Panc1 (cell line): ENCODE data around the gene LY6G6C.

Source experiments
- POLR2AphosphoS5 ChIP-seq: IDR thresholded peaks from 2 replicates; pipeline ENCODE4 v1.6.1; 2012; ENCODE audit warnings: mild to moderate bottlenecking, low read depth, low read length, moderate library complexity
- SIN3A ChIP-seq: IDR thresholded peaks from 2 replicates; pipeline ENCODE4 v1.6.1; 2012; ENCODE audit warnings: low read depth, mild to moderate bottlenecking, low read length, moderate library complexity, borderline replicate concordance; ENCODE audit not compliant: insufficient read depth
- TCF7L2 ChIP-seq: IDR thresholded peaks from 2 replicates; pipeline ENCODE4 v1.6.1; 2011; ENCODE audit warnings: mild to moderate bottlenecking, low read depth, low read length, inconsistent platforms
- TF ChIP-seq, protein P1 (sequence below): fragments of 450-650 bp; IDR thresholded peaks from 2 replicates; pipeline ENCODE4 v1.5.1; 2017; ENCODE audit warnings: mild to moderate bottlenecking
- TF ChIP-seq, protein P2 (sequence below), 2 experiments: IDR thresholded peaks; 2 replicates each; pipeline ENCODE4 v1.6.1; 2011 to 2012; ENCODE audit warnings: low read depth in 2 of 2, control low read depth in 1 of 2, low read length in 1 of 2, mild to moderate bottlenecking in 1 of 2, moderate library complexity in 1 of 2; ENCODE audit not compliant: insufficient read depth in 1 of 2

DNA sequence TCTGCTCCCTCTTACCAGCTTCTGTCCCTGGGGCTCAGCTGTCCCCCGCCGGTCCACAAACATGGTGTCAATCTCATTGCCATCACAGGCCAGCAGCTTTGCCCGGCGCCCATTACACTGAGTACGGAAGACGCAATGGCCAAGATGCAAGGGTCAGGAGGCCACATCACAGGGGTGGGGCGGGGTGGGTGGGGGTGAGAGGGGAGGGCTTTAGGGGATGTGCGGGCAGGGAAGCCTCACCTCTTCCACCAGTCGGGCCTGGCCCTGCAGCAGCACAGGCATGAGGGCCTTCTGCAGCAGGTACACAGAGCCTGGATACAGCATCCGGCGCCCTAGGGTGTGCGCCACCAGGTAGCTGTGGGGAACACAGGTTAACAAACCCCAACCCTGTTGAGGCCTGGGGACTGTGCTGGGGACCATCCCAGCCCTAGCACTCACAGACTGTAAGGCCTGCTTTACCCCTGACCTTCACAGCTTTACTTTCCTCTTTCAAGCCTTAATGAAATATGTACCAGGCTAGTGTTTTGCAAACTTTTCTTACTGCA, 29.9 kb downstream of the LY6G6C start:
- TF ChIP-seq, protein P1, sequence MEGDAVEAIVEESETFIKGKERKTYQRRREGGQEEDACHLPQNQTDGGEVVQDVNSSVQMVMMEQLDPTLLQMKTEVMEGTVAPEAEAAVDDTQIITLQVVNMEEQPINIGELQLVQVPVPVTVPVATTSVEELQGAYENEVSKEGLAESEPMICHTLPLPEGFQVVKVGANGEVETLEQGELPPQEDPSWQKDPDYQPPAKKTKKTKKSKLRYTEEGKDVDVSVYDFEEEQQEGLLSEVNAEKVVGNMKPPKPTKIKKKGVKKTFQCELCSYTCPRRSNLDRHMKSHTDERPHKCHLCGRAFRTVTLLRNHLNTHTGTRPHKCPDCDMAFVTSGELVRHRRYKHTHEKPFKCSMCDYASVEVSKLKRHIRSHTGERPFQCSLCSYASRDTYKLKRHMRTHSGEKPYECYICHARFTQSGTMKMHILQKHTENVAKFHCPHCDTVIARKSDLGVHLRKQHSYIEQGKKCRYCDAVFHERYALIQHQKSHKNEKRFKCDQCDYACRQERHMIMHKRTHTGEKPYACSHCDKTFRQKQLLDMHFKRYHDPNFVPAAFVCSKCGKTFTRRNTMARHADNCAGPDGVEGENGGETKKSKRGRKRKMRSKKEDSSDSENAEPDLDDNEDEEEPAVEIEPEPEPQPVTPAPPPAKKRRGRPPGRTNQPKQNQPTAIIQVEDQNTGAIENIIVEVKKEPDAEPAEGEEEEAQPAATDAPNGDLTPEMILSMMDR = no peak
- TF ChIP-seq POLR2AphosphoS5 = no peak
- TF ChIP-seq SIN3A = no peak
- TF ChIP-seq, protein P2, sequence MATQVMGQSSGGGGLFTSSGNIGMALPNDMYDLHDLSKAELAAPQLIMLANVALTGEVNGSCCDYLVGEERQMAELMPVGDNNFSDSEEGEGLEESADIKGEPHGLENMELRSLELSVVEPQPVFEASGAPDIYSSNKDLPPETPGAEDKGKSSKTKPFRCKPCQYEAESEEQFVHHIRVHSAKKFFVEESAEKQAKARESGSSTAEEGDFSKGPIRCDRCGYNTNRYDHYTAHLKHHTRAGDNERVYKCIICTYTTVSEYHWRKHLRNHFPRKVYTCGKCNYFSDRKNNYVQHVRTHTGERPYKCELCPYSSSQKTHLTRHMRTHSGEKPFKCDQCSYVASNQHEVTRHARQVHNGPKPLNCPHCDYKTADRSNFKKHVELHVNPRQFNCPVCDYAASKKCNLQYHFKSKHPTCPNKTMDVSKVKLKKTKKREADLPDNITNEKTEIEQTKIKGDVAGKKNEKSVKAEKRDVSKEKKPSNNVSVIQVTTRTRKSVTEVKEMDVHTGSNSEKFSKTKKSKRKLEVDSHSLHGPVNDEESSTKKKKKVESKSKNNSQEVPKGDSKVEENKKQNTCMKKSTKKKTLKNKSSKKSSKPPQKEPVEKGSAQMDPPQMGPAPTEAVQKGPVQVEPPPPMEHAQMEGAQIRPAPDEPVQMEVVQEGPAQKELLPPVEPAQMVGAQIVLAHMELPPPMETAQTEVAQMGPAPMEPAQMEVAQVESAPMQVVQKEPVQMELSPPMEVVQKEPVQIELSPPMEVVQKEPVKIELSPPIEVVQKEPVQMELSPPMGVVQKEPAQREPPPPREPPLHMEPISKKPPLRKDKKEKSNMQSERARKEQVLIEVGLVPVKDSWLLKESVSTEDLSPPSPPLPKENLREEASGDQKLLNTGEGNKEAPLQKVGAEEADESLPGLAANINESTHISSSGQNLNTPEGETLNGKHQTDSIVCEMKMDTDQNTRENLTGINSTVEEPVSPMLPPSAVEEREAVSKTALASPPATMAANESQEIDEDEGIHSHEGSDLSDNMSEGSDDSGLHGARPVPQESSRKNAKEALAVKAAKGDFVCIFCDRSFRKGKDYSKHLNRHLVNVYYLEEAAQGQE (IDR thresholded peaks at IDR 0.05; ENCODE audit: insufficient read depth in 1 of 2, low read depth in 2 of 2, low read length in 1 of 2) = no peak
- TF ChIP-seq TCF7L2 = no peak
